ENCODE data around the gene FHIT.

The FHIT gene

GRCh38 chr3:59812237-59813147, 1438.8 kb downstream of the FHIT start:
- TF ChIP-seq CTCF (IDR thresholded peaks at IDR 0.05; ENCODE audit: borderline replicate concordance, insufficient read depth, low read depth, low read length) = no peak
- H3K4me3 ChIP-seq (ENCODE audit: low read depth, low read length) = no peak overlapping the region

GRCh38 chr3:59811160-59811559, 1440.1 kb downstream of the FHIT start:
- no peak overlapping the region for H3K4me3 ChIP-seq (ENCODE audit: low read depth, low read length)
- TF ChIP-seq CTCF (IDR thresholded peaks at IDR 0.05; ENCODE audit: borderline replicate concordance, insufficient read depth, low read depth, low read length) = no peak

GRCh38 chr3:59810606-59811005, 1440.6 kb downstream of the FHIT start:
- TF ChIP-seq CTCF (IDR thresholded peaks at IDR 0.05; ENCODE audit: borderline replicate concordance, insufficient read depth, low read depth, low read length) = no peak
- H3K4me3 ChIP-seq (ENCODE audit: low read depth, low read length) = no peak overlapping the region

DNA sequence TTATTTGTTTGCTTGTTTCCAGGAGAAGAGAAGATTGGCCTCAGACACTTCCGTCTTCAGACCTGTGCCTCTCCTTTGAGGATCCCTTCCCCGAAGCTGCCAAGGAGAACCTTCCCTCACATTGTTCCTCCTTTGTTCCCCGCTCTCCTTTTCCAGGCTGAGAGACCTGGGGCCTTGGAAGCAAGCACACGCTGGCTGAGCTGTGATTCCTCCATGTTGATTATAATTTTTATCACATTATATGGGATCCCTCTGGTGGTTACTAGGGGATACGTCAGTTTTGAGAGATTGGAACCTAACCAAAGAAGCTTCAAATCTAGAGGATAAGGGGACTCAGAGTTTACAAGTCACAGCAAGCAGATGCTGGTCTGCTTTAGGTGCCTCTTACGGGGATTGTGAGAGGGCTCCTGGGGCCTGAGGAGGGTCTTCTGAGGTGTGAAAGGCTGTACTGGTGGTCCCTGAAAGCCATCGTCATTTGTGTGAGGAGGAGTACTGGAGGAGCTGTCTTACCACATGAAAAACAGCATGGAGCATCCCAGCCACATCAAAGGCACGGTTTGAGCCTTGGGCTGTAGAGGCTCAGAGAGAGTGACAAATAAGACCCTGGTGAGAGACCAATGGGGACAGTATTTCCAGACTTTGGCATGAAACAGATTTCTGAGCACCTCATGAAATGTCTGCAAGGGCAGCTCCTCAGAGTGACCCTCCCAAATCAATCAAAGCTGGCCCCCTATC, 1441.4 kb downstream of the FHIT start:
- peak; percentile 25; the same call in 1 of the 2 replicates for TF ChIP-seq CTCF (IDR thresholded peaks at IDR 0.05; ENCODE audit: borderline replicate concordance, insufficient read depth, low read depth, low read length)
- no peak overlapping the region for H3K4me3 ChIP-seq (ENCODE audit: low read depth, low read length)

DNA sequence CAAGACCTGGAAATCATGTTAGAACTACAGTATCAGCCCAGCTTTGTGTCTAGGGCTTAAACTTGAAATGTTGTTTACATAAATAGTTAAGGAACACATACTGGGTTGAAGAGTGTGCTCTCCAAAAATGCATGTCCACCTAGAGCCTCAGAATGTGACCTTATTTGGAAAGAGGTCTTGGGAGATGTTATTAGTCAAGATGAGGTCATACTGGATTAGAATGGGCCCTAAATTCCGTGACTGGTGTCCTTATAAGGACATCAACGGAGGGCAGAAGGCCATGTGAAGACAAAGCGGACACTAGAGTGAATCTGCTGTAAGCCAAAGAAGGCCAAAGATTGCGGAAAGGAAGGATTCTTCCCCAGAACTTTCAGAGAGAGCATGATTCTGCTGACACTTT, 1442.2 kb downstream of the FHIT start:
- H3K4me3 ChIP-seq (ENCODE audit: low read depth, low read length) = no peak overlapping the region
- no peak for TF ChIP-seq CTCF (IDR thresholded peaks at IDR 0.05; ENCODE audit: borderline replicate concordance, insufficient read depth, low read depth, low read length)

- TF ChIP-seq CTCF (IDR thresholded peaks at IDR 0.05; ENCODE audit: borderline replicate concordance, insufficient read depth, low read depth, low read length) = no peak
- H3K4me3 ChIP-seq (ENCODE audit: low read depth, low read length) = no peak overlapping the region
Observed at GRCh38 chr3:59808446-59808845, 1442.8 kb downstream of the FHIT start.
